SK-N-MC (cell line): Measurements from ENCODE around the gene SYNC.
"Not testable (repeated sequence)": the region's sequence is repeated elsewhere in the genome, so short reads cannot be mapped to it uniquely, and the experiment has no call there.

Experiments used
- EZH2 ChIP-seq: fragments of 200-600 bp; sonication (generic); IDR thresholded peaks from one replicate; pipeline ENCODE4 v1.6.1; 2017; ENCODE audit warnings: antibody characterized with exemption
- POLR2AphosphoS5 ChIP-seq: IDR thresholded peaks from 2 replicates; pipeline ENCODE4 v1.6.1; 2012; ENCODE audit warnings: mild to moderate bottlenecking, low read depth, low read length, borderline replicate concordance

DNA sequence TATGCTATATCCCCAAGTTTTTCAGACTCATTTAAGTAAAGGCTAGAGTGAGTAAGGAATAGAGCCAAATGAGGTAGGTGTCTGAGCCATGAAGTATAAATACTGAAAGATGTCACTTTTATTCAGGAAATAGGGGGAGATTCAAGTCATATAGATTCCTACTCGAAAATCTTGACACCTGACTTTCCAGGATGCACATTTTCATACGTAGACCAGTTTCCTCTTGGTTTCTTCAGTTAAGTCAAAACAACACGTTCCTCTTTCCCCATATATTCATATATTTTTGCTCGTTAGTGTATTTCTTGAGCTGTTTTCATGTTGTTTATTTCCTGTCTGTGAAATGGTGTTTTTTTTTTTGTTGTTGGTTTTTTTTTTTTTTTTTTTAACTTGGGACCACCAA, 22.6 kb downstream of the SYNC start:
- TF ChIP-seq EZH2, POLR2AphosphoS5: not testable (repeated sequence)
